HG02840 (cell line): ENCODE results near the gene SUPT3H.
"Not testable (repeated sequence)": the region's sequence is repeated elsewhere in the genome, so short reads cannot be mapped to it uniquely, and the experiment has no call there.

Experiments used
- ATAC-seq: cut with Tn5 transposase; IDR thresholded peaks from one replicate; pipeline ENCODE4 v1.9.1; 2021; ENCODE audit warnings: mild to moderate bottlenecking, moderate library complexity, moderate number of reproducible peaks; ENCODE audit not compliant: unreplicated experiment, low FRiP score

SUPT3H gene

DNA sequence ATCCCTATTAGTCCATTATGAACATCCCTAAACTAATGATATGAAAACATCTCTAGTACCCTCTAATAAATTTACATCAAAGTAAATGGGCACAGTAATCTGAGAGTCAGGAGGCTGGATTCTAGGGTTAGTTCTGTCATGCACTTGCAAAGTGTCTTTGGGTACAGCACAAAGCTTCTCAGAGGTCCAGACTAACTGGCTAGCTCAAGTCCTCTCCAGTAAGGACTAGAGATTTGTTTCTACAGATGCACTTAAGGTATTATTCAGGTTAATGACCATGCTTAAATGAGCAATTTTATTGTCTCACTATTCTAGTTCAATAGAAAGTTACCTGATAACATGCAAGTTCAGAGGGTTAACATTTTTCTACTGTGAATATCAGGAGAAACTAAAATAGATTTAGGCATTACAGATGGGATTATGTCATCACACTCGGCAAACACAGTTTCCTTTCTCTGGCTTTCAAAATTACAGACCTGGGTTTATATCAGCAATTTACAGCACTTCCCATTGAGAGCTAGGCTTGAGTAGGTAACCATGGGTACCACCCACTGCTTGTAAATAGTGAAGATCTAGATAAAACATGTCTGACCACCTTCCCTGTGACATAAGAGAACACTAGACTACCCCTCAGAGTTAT lies 452.5 kb downstream of the SUPT3H start:
- no peak for ATAC-seq

DNA sequence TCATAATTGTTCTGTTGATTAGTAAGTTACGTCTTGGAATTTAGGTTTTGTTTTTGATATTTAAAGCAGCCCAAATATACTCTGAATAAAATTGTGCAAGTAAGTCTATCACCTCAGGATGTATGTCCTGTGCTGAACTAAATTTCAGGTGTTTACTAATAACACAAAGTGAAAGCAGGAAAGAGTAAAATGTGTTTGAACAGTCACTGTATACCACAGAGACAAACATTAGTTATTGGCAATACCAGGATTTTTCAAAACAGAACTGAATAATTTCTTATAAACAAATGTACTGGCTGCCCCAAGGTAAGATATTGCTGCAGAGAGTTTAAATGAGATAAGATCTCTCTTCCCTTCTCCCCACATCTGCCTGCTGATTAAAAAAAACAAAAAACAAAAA lies 454.3 kb downstream of the SUPT3H start:
- no peak for ATAC-seq

DNA sequence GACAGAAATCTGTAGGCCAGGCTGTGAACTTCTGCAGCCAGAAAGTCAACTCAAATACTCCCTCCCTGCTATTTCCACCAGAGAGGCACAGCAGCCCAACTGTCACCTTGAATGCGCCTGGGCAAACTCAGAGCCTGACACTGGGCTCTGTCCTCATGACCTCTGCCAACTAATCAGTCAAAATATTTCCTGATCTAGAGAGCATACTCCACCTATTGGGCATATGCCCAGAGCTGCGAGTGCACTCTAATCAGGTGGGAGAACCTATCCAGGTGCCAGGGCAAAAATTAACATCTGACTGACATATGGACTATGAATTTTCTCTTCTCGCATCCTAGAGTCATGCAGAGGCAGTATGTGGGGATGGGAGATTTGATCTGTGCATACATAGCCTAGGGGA lies 455.9 kb downstream of the SUPT3H start:
- no peak for ATAC-seq

DNA sequence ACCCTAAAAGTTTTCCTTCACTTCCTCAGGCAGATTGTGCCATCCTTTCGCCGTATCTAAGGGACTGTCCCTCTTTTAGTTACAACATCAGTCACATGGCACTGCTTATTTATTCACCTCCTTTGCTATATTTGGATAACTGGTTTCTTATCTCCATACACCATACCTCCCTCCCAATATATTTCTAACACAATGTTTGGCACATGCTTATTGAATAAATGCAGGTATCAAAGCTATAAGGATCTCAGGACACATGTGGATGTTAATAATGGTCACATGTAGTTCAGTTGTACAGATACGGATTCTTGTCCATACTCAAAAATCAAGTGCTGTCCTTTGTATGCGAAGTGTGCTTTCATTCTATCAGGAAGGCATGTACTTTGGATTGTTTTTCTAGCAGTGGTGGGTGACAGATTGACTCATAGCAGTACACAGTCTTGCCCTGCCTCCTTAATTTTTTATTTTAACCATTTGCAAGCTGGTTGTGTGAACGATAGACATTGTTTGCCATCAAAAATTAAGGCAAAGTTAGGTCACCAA lies 456.7 kb downstream of the SUPT3H start:
- no peak for ATAC-seq

DNA sequence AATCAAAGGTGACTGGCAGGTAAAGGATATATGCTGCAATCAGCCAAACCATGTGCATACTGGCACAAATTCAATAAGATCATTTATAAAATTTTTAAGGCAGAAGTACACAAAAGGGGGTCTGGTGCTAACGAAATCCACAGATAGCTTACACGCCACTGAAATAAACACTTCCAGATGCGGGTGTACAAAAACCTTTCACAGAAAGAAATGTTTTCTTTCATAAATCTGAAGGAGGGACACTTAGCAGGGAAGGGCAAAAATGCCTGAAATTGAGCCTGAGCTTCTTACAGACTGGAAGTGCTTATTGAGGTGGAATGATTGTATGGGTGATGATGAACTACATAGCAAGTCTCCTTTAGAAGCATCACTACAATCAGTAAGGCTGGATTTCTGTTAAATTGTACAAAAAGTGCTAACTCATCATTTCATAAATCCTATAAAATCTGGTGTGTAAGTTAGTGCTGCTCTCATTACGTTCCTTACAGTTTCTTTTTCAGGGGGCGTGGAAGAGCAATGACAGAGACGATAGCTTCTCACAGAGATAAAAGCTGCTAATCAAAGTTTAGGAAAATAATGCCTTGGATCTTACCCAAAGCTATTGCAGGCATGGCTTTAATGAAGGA lies 458.9 kb downstream of the SUPT3H start:
- ATAC-seq = no peak

DNA sequence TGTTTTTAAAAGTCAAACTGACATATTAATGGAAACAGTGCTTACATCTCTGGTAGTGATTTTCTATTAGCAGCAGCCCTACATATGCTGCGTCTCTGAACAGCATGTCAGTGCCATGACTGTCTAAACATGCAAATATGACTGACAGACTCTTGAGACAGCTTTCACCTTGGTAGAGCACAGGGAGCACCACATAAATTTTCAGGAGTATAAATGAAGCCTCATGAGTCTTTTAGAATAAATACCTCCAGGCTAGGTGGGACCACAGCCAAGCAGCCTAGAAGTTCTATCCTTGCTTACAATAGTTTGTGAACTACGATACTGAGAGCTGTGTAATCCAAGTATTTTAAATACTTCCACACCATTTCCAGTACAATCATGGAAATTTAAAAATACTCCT lies 460.3 kb downstream of the SUPT3H start:
- no peak for ATAC-seq

DNA sequence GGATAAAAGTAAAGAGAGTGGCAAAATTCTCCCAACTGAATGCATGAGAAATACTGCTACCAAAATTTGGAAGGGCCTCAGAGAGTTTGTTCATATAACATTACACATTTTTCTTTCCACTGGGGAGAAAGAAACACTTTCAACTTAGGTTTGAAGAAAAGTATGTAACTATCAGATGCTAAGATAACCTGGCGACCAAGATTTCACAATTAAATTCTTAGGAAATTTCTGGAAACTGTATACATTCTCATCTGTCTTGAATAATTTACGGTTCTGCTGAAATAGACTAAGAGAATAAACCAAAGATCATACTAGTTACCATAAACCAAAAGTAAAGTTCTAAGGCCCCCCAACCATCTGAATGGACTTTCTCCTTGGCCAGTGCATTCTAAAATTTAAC lies 462.6 kb downstream of the SUPT3H start:
- no peak for ATAC-seq

DNA sequence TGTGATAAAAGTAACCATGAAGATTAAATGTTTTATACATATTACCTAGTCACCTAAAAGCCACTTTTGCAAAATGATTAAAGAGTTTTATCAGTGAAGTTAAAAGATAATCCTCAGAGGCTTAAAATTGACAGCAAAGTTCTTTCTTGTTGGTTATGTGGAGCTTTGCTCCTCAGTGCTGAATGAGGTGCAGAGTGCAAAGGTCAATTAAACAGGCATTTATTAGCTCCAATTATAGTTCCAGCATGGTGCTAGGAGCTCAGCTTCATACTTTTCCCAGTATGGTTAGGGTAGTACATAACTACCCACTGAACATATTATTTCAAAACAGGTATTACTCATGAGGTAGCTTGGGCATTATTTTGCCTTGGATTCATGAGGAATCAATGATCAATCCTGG lies 463.6 kb downstream of the SUPT3H start:
- no peak for ATAC-seq

DNA sequence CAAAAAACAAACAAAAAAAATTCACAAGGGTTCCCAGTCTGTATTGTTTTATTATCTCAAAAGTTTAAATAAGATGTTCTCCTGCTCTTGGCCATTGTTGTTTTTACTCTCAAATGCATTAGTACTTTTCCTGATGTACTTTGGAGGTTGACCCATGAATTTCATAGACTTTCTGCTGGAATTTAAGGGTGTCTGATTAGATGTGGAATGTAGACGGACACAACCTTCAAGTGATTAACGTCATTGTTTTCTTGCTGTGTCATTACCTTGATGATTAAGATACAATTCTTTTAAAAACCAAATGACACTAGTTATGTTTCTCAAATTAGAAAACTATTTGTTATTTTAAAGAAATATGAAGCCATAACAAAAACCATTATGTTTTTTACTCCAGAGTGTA lies 471.0 kb downstream of the SUPT3H start:
- ATAC-seq = no peak

DNA sequence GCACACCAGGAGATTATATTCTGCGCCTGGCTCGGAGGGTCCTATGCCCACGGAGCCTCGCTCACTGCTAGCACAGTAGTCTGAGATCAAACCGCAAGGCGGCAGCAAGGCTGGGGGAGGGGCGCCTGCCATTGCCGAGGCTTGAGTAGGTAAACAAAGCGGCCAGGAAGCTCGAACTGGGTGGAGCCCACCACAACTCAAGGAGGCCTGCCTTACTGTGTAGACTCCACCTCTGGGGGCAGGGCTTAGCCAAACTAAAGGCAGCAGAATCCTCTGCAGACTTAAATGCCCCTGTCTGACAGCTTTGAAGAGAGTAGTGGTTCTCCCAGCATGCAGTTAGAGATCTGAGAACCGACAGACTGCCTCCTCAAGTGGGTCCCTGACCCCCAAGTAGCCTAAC lies 477.4 kb downstream of the SUPT3H start:
- ATAC-seq = not testable (repeated sequence)

DNA sequence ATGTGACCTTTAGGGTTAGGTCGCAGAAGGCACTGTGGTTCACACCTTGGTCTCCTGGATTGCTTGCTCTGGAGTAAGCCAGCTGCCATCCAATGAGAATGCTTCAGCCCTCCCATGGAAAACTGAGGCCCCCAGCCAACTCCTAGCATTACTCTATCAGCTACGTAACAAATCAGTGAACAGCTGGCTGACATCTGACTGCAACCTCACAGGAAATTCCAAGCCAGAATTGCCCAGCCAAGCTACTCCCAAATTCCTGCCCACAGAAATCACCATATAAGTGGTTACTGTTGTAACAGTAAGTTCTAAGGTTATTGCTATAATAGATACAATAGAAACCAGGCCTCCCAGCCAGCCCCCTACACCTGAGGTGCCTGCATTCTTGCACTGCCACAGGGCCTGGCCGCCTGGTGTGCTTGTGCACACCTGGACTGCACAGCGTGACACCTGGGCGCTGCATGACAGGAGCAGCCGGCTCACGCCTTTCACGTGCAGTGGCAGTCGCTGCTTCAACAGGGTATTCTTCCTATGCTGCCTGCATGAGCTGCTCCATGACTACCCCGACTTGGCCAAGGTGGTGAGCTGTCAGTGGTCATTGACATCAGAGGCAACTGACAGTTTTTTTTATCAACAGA lies 479.3 kb downstream of the SUPT3H start:
- ATAC-seq = no peak

DNA sequence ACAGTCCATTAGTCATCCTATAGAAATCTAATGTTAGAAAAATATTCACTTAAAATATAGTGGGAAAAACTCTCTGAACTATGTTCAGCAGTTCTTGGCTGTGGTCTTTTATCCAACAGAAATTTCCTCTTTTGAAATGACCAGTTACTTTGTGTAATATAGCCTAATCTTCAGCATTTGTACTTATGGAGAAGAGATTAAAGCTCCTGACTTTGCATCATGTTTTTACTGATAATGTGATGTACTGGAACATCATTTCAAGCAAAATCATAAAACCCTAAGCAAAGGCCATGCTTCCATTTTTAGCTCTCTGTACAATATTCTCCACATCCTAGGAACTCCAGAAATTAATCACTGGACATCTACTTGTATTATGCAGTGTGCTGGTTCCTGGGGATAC lies 480.4 kb downstream of the SUPT3H start:
- ATAC-seq = no peak

DNA sequence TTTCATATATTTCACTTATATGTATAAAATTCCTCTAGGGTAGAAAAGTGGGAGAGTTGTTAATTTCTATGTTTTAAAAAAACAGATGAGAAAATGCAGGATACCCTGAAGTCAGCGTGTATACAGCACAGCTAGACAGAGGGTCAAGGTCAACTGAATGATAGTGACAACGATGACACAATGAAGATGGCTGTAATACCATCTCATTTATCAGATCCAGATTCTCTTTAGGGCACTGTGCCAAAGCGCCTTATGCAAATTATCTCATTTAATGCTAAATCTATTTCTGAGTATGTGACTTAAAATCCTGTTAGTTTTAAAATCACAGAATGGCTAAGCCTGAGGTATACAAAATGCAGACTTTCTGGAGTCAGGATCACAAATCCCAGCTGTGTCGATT lies 481.0 kb downstream of the SUPT3H start:
- ATAC-seq = no peak

DNA sequence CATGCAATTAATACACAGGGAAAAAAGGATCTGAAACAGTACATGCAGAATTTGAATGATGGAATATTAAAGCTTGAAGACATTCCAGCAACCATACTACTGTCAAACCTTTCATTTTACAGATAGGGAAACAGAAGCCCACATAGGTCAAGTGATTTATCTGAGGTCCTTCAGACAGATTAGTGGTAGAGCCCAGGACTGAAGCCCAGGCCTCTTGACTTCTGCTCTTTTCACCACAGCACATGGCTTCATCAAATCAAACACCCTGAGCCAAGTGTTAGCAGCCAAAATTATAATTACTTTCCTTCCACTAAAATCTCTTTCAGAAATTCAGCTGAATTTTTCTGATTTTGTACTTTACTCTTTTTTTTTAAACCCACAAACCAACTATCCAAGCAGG lies 485.2 kb downstream of the SUPT3H start:
- no peak for ATAC-seq

DNA sequence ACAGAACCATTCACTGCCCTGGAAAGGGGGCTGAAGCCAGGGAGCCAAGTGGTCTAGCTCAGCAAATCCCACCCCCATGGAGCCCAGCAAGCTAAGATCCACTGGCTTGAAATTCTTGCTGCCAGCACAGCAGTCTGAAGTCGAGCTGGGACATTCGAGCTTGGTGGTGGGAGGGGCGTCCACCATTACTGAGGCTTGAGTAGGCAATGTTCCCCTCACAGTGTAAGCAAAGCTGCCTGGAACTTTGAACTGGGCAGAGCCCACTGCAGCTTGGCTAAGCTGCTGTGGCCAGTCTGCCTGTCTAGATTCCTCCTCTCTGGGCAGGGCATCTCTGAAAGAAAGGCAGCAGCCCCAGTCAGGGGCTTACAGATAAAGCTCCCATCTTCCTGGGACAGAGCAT lies 498.7 kb downstream of the SUPT3H start:
- not testable (repeated sequence) for ATAC-seq

DNA sequence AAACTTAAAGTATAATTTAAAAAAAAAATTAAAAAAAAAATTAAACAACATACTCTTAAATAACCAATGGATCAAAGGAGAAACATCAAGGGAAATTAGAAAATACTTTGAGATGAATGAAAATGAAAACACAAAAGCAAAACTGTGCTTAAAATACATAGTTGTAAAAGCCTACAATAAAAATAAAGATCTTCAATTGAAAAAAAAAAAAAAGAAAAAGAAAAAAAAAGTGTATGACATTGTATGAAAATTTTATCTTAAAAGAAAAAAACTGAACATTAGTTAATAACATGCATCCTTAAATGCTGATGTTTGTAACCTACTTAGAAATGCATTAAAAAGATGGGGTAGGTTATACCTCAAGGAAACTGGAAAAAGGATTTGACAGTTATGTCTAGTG lies 501.1 kb downstream of the SUPT3H start:
- ATAC-seq = not testable (repeated sequence)

DNA sequence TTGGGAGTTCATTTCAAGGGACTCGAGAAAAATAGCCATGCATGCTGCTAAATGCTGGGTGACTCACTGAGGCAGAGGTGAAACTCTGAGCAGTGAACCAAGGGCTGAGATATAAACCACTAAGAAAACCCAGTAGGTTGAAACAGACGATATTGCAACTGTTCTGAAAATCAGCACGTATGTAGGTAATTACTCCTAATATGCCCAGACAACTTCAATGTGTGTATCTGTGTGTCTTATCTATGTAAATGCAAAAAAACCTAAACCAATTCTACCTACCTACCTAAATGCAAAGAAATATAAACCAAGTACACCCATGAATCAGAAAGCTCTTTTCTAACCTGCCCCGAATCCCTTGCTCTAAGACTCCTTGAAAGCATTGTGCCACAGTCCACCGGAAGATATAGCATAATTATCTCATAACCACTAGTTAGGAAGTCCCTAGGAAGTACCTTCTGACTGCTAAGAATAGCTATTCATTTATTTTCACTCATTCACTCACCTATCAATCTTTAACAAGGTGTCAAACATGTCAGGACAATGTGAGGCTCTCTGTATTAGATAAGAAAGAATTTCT lies 508.3 kb downstream of the SUPT3H start:
- peak; percentile 76 for ATAC-seq

DNA sequence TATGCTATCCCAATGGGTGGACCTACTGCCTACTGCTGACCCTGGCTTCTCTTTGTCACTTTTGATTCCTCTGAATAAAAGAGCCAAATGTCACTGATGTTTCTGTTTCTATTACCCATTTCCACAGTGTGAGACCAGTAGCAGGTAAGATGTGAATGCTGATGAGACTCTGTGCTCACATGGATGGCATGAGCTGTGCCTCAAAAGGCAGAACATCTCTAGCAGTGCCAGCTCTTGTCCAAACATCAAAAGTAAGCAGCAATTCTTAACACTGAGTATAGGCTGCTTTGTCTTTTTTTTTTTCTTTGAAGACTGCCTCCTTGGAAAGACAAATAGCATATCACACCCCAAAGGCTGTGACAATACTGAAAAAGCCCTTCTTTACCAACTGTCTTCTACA lies 508.8 kb downstream of the SUPT3H start:
- peak; percentile 8 for ATAC-seq

DNA sequence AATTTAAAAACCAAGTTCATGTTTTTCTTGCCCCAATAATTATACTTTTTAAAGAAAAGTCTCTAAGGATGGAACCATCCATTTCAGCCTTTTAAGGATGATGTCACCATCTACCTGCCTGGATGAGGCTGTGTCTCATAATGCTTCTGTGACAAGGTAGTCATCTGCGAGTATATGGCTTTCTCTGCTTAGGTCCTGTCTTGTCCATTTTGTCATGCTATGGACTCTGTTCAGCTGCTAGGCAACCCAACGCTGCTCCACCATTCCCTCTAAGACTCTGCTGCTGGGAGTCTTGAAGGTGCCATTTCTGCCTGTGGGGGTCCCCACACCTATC lies 509.4 kb downstream of the SUPT3H start:
- ATAC-seq = peak; percentile 33

DNA sequence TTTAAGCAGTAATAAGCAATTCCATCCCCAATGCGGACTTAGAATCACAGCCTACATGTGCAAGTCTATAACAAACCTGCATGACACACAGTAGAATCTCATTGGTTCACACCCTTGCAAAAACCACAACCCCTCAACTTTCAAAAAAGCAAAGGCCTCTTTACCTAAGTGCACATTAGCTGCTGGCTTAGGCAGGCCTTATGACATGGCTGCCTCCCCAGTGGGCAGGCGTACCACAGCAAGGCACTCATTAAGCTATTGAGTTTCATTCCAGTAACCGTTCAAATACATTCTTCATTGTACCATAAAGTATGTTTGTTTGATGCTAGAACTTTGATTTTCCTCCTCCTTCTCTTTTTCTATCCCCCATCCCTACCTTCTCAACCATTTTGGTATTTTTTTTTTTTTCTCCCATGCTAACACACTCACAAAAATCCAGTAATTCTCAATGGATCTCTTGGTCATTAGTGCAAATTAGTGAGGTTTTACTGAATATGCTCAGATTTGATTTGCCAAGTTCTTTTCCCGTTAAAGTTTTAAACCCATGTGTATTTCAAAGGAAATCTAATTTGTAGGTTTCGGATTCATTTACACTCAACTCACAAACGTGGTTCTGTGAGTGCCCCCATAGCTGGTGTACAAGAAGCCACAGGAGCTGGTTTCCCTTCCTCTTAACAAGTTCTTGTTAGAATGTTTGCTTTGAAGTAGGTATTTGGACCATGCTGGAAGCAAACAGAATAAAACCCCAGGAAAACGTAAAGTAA lies 510.0 kb downstream of the SUPT3H start:
- ATAC-seq = peak; percentile 53

DNA sequence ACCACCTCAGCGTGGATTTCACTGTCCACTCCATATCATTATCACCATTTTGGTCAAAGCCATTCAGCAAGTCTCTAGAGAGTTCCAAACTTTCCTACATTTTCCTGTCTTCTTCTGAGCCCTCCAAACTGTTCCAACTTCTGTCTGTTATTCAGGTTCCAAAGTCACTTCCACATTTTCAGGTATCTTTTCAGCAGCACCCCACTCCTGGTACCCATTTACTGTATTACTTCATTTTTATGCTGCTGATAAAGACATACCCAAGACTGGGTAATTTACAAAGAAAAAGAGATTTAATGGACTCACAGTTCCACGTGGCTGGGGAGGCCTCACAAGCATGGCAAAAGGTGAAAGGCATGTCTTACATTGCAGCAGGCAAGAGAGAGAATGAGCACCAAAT lies 512.5 kb downstream of the SUPT3H start:
- ATAC-seq = not testable (repeated sequence)
